Uterus (tissue), 4 donors: Measurements from ENCODE around the gene EWSR1. TPM values are rescaled to one million over a fixed set of nuclear protein-coding genes. Genes with fewer than 3 reads are reported as not detected.

Experiments used
- DNase-seq, 2 donors: peaks; one replicate each; pipeline ENCODE4 v3.0.0-alpha.2; 2019 to 2020
- H3K27ac ChIP-seq, 2 donors: fragments of 200-600 bp; sonication (generic); 1 replicate in 1 of 2; 2 replicates in 1 of 2; pipeline ENCODE4 v1.5.1; 2016 to 2018
- H3K27me3 ChIP-seq, 2 donors: fragments of 200-600 bp; sonication (generic); one replicate each; pipeline ENCODE4 v1.5.1; 2018 to 2019; ENCODE audit warnings: control low read depth in 1 of 2
- H3K36me3 ChIP-seq, 2 donors: fragments of 200-600 bp; sonication (generic); one replicate each; pipeline ENCODE4 v1.5.1; 2019; ENCODE audit warnings: control low read depth in 1 of 2
- H3K4me1 ChIP-seq, 2 donors: fragments of 200-600 bp; sonication (generic); one replicate each; pipeline ENCODE4 v1.5.1; 2018 to 2019; ENCODE audit warnings: control low read depth in 1 of 2
- H3K4me3 ChIP-seq, 2 donors: fragments of 200-600 bp; sonication (generic); 1 replicate in 1 of 2; 2 replicates in 1 of 2; pipeline ENCODE4 v1.5.1; 2018 to 2019; ENCODE audit warnings: mild to moderate bottlenecking in 1 of 2
- H3K9me3 ChIP-seq, 2 donors: fragments of 200-600 bp; sonication (generic); one replicate each; pipeline ENCODE4 v1.5.1; 2019; ENCODE audit warnings: control low read depth in 1 of 2
- POLR2A ChIP-seq, 2 donors: fragments of 450-650 bp; IDR thresholded peaks; one replicate each; pipeline ENCODE4 v1.6.1; 2016; ENCODE audit warnings: antibody characterized with exemption in 2 of 2, mild to moderate bottlenecking in 1 of 2, moderate library complexity in 1 of 2
- intact Hi-C: fragments of 100-400 bp; cut with DNase I; formaldehyde crosslinking; loops from one replicate; pipeline ENCODE4 v1.15.1; 2023; ENCODE audit warnings: low total_unique reads
- total RNA-seq, 4 donors: library from RNA; depleted of rRNA in 3 of 4; stranded (reverse); fragments of >200 nt in 3 of 4; gene quantifications; one replicate each; pipeline versions ENCODE4 v1.1.0 to v1.2.4, GENCODE V29; 2014 to 2023
- TF ChIP-seq, protein P1 (sequence below), 4 experiments: fragments of 200-600 bp in 2 of 4; fragments of 450-650 bp in 2 of 4; sonication (generic) in 2 of 4; IDR thresholded peaks; one replicate each; pipeline ENCODE4 v1.5.1; 2016 to 2019; ENCODE audit warnings: antibody characterized with exemption in 4 of 4, mild to moderate bottlenecking in 2 of 4, moderate library complexity in 1 of 4
- donor health status: DM: yes; HTN: yes; CAD: no.

Gene EWSR1
- total RNA-seq, 4 donors from 2014 or later = 120 to 221 (median 137) TPM

DNA sequence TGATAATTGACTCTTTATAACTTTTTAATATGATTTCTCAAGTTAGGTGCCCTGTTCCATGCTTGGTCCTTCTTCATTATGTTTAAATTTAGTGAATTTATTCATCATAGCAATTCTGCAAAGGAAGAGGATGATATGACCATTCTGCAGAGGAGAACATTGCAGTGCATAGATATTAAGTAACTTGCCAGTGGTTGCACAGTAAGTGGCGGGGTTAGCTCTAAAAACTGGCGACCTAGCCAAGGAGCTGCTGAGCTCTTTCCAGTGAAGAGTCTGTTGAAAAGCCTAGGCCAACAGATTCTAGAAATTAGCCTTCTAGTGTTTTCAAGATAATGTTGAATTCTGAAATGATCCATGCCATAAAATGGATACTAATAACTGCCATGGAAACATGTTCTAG is 4.6 kb downstream of the EWSR1 start:
- Histone ChIP-seq H3K27ac (no peak overlapping the region), H3K36me3 (no peaks in the 10 kb centered on the region), H3K4me1 (peaks cover 8 to 27% of the 10 kb centered on the region in 2 donors), H3K4me3 (no peak overlapping the region), H3K27me3 (no peaks in the 10 kb centered on the region), H3K9me3 (no peaks in the 10 kb centered on the region)
- TF ChIP-seq POLR2A (IDR thresholded peaks at IDR 0.05) = no peak
- TF ChIP-seq, protein P1, sequence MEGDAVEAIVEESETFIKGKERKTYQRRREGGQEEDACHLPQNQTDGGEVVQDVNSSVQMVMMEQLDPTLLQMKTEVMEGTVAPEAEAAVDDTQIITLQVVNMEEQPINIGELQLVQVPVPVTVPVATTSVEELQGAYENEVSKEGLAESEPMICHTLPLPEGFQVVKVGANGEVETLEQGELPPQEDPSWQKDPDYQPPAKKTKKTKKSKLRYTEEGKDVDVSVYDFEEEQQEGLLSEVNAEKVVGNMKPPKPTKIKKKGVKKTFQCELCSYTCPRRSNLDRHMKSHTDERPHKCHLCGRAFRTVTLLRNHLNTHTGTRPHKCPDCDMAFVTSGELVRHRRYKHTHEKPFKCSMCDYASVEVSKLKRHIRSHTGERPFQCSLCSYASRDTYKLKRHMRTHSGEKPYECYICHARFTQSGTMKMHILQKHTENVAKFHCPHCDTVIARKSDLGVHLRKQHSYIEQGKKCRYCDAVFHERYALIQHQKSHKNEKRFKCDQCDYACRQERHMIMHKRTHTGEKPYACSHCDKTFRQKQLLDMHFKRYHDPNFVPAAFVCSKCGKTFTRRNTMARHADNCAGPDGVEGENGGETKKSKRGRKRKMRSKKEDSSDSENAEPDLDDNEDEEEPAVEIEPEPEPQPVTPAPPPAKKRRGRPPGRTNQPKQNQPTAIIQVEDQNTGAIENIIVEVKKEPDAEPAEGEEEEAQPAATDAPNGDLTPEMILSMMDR (IDR thresholded peaks at IDR 0.05) = no peak
- DNase-seq = no peak
- intact Hi-C loops = no loop called here

DNA sequence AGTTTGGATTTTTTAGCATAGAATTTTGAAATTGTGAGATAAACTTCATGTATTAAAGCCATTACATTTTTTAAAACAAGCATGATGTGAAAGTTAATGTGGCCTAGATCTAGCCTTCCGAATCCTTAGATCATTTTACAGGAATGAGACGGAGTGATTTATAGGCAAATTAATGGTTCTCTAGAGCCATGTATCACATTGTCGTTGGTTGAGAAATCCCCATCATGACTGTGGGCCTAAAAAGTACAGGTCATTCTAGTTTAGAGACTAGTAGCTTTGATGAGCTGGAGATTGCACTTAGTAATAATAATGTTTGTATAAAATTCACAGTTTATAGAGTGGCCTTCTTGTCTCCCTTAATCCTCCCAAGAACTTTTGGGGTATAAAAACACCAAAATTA is 7.1 kb downstream of the EWSR1 start:
- TF ChIP-seq, protein P1 (IDR thresholded peaks at IDR 0.05) = no peak
- TF ChIP-seq POLR2A (IDR thresholded peaks at IDR 0.05) = no peak
- H3K36me3 ChIP-seq = no peaks in the 10 kb centered on the region
- no peaks in the 10 kb centered on the region for H3K27me3 ChIP-seq
- DNase-seq = no peak
- intact Hi-C loops = no loop called here
- no peak overlapping the region for H3K27ac ChIP-seq
- H3K4me3 ChIP-seq = no peak overlapping the region
- H3K4me1 ChIP-seq = peaks cover 8 to 29% of the 10 kb centered on the region in 2 donors
- H3K9me3 ChIP-seq = no peaks in the 10 kb centered on the region

DNA sequence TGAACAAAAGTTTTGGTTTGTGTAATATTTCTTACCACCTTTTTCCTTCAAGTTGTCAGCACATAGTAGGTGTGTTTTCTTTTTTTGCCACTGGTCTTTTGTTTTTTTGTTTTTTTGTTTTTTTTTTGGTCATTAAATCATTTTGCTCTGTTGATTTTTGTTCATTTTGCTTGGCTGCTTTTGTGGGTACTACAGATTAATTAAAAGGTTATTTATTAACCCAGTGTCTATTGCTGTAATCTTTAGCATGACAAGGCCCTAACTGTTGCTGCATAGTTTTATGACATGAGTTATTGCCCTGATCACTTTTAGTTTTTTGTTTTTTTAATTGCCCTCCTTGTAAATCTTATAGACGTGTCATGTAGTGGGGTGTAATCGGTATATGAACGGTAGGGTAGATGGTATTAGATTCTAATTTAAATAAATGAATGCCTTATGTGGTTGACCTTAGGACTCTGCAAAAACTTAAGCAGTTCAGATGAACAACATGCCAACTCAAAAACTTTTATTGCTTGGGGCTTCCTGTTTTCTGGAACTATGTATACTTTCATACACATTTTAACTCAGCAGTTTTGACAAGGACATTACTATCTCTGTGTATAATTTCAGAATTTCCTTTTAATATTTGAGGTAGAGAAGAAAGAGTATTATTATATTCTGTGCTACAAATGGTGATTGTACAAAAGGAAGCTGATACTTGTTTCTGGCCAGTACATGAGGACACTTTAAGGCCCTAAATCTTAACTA is 7.9 kb downstream of the EWSR1 start:
- H3K4me1 ChIP-seq = peaks cover 8 to 29% of the 10 kb centered on the region in 2 donors
- intact Hi-C loops = no loop called here
- DNase-seq = no peak
- H3K27ac ChIP-seq = no peak overlapping the region
- no peaks in the 10 kb centered on the region for H3K36me3 ChIP-seq
- H3K27me3 ChIP-seq = no peaks in the 10 kb centered on the region
- H3K4me3 ChIP-seq = no peak overlapping the region
- no peak for TF ChIP-seq POLR2A (IDR thresholded peaks at IDR 0.05)
- TF ChIP-seq, protein P1 (IDR thresholded peaks at IDR 0.05) = no peak
- H3K9me3 ChIP-seq = no peaks in the 10 kb centered on the region

DNA sequence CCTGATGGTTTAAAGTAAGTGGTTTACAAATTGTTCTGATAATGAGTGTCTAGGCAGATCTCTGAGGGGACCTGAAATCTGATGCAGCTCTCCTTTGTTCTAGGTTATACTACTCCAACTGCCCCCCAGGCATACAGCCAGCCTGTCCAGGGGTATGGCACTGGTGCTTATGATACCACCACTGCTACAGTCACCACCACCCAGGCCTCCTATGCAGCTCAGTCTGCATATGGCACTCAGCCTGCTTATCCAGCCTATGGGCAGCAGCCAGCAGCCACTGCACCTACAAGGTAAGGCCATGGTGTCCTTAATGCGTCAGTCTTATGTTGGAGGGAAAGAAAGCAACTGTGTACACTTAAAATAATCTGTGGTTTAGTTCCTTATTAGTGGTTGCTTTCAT is 9.9 kb downstream of the EWSR1 start:
- no peak overlapping the region for H3K4me3 ChIP-seq

DNA sequence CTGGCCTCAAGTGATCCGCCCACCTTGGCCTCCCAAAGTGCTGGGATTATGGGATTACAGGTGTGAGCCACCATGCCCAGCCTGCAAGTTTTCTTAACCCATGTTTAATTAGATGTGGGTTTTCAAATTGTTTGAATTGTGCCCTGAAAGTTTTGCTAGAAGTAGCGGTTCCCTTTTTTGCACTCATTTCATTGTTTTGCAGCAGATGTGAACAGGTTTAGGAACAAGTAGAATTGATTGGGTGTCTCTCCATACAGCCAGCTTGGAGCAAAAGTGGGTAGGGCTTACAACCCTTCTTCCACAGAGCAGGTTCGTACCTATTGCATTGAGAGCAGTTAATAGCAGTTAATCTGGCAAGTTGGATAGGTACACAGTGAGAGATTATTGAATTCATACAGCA is 16.1 kb downstream of the EWSR1 start:
- TF ChIP-seq POLR2A (IDR thresholded peaks at IDR 0.05) = no peak
- TF ChIP-seq, protein P1 (IDR thresholded peaks at IDR 0.05) = no peak
- no peak for DNase-seq
- Histone ChIP-seq H3K4me1 (no peaks in the 10 kb centered on the region), H3K27ac (no peak overlapping the region), H3K4me3 (no peak overlapping the region), H3K36me3 (no peaks in the 10 kb centered on the region), H3K9me3 (no peaks in the 10 kb centered on the region), H3K27me3 (no peaks in the 10 kb centered on the region)
- intact Hi-C loops = no loop called here

More for the DNA sequence above, 9.9 kb downstream of the EWSR1 start:
- H3K9me3 ChIP-seq = no peaks in the 10 kb centered on the region
- TF ChIP-seq POLR2A (IDR thresholded peaks at IDR 0.05) = no peak
- TF ChIP-seq, protein P1 (IDR thresholded peaks at IDR 0.05) = no peak
- no peak overlapping the region for H3K27ac ChIP-seq
- intact Hi-C loops = no loop called here
- H3K36me3 ChIP-seq = no peaks in the 10 kb centered on the region
- H3K4me1 ChIP-seq = peaks cover 3 to 17% of the 10 kb centered on the region in 2 donors
- DNase-seq = no peak
- no peaks in the 10 kb centered on the region for H3K27me3 ChIP-seq
